IPS DF 4.7 (cell line): ENCODE results near the gene TGFB2.

Experiments
- DNase-seq: peaks from one replicate; pipeline ENCODE4 v3.0.0-alpha.2; 2013; ENCODE audit warnings: low spot score; ENCODE audit errors: extremely low read depth

The TGFB2 gene

GRCh38 chr1:218459878-218460711, 115.0 kb downstream of the TGFB2 start:
- DNase-seq = peak; percentile 87

- no peak for DNase-seq
Observed at GRCh38 chr1:218461351-218461750, 116.2 kb downstream of the TGFB2 start.

- DNase-seq = no peak
Observed at GRCh38 chr1:218462116-218462515, 117.0 kb downstream of the TGFB2 start.

- no peak for DNase-seq
Observed at GRCh38 chr1:218462587-218462986, 117.5 kb downstream of the TGFB2 start.

- DNase-seq = no peak
Observed at GRCh38 chr1:218463194-218464156, 118.3 kb downstream of the TGFB2 start.

GRCh38 chr1:218464871-218465270, 119.7 kb downstream of the TGFB2 start:
- no peak for DNase-seq

GRCh38 chr1:218466341-218467010, 121.3 kb downstream of the TGFB2 start:
- no peak for DNase-seq

GRCh38 chr1:218467101-218468072, 122.3 kb downstream of the TGFB2 start:
- DNase-seq = no peak

GRCh38 chr1:218468711-218469110, 123.6 kb downstream of the TGFB2 start:
- no peak for DNase-seq

GRCh38 chr1:218472885-218473284, 127.7 kb downstream of the TGFB2 start:
- no peak for DNase-seq

GRCh38 chr1:218473522-218473921, 128.4 kb downstream of the TGFB2 start:
- no peak for DNase-seq

GRCh38 chr1:218474128-218474527, 129.0 kb downstream of the TGFB2 start:
- DNase-seq = no peak

- DNase-seq = no peak
Observed at GRCh38 chr1:218475275-218475674, 130.1 kb downstream of the TGFB2 start.

- DNase-seq = no peak
Observed at GRCh38 chr1:218475699-218476098, 130.6 kb downstream of the TGFB2 start.

GRCh38 chr1:218476385-218476784, 131.2 kb downstream of the TGFB2 start:
- DNase-seq = no peak

- no peak for DNase-seq
Observed at GRCh38 chr1:218478336-218478735, 133.2 kb downstream of the TGFB2 start.

- DNase-seq = no peak
Observed at GRCh38 chr1:218479436-218480115, 134.4 kb downstream of the TGFB2 start.

GRCh38 chr1:218480137-218480536, 135.0 kb downstream of the TGFB2 start:
- no peak for DNase-seq

- no peak for DNase-seq
Observed at GRCh38 chr1:218480588-218481099, 135.5 kb downstream of the TGFB2 start.
